Astrocyte (in vitro differentiated cells and primary cell): ENCODE results near the gene DMXL1.

Experiments
- EZH2 ChIP-seq: IDR thresholded peaks from 2 replicates; pipeline ENCODE4 v1.6.1; 2012; ENCODE audit warnings: mild to moderate bottlenecking, low read length, inconsistent platforms; ENCODE audit not compliant: insufficient read depth
- TF ChIP-seq, protein P1 (sequence below): IDR thresholded peaks from 2 replicates; pipeline ENCODE4 v1.5.1; 2011; ENCODE audit warnings: low read depth, mild to moderate bottlenecking, inconsistent platforms, low read length, moderate library complexity; ENCODE audit not compliant: insufficient read depth

GRCh38 chr5:119291877-119292276 lies 221.0 kb downstream of the DMXL1 start:
- TF ChIP-seq, protein P1, sequence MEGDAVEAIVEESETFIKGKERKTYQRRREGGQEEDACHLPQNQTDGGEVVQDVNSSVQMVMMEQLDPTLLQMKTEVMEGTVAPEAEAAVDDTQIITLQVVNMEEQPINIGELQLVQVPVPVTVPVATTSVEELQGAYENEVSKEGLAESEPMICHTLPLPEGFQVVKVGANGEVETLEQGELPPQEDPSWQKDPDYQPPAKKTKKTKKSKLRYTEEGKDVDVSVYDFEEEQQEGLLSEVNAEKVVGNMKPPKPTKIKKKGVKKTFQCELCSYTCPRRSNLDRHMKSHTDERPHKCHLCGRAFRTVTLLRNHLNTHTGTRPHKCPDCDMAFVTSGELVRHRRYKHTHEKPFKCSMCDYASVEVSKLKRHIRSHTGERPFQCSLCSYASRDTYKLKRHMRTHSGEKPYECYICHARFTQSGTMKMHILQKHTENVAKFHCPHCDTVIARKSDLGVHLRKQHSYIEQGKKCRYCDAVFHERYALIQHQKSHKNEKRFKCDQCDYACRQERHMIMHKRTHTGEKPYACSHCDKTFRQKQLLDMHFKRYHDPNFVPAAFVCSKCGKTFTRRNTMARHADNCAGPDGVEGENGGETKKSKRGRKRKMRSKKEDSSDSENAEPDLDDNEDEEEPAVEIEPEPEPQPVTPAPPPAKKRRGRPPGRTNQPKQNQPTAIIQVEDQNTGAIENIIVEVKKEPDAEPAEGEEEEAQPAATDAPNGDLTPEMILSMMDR = no peak
- no peak for TF ChIP-seq EZH2
